ENCODE data around the gene CELF2. TPM values are rescaled to one million over a fixed set of nuclear protein-coding genes. Genes with fewer than 3 reads are reported as not detected.

Gene CELF2
- total RNA-seq, 4 donors from 2014 or later, result 27.0 to 44.1 (median 31.3) TPM

DNA sequence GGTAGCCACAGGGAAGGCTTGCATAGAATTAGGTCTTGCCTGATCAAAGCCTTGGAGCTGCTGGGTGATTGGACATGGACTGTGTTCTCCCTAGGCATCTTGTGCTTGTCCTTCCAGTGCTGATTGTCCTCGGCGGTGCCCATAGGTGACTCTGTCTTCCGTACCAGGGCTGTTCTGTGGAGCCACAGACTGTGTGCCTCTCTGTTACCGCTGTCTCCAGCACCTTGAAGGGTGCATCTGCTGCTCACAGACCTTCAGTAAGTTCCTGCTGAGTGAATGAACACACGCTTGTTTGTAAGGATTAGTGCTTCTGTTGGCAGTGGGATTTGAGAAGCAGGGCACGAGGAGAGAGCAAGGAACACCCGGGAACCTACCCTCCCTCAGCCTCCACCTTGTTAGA, 116.7 kb downstream of the CELF2 start:
- intact Hi-C loops (cut with DNase I; ENCODE audit: low total_unique reads) (no loop called here), in situ Hi-C loops (cut with MboI; ENCODE audit: low pct_ligation_motif_present in 1 of 4, low pct_unique_long_range_greater_than_20kb in 1 of 4, low sequenced_read_pairs in 3 of 4) (no loop called here)
- H3K4me1 ChIP-seq, result peaks cover 0 to 20% (median 13%) of the 10 kb centered on the region in 4 donors
- no peak overlapping the region for H3K4me3 ChIP-seq
- 95% methylated on average over 7 of the region's 7 CpGs; no CpG with 5 or more reads in 1 of the 2 donors for WGBS, 2 donors (ENCODE audit: low coverage in 1 of 2)
- TF ChIP-seq POLR2AphosphoS5 (IDR thresholded peaks at IDR 0.05) (no peak), POLR2A (IDR thresholded peaks at IDR 0.05) (no peak), EP300 (IDR thresholded peaks at IDR 0.05; ENCODE audit: low read depth) (no peak)
- TF ChIP-seq, protein P1, sequence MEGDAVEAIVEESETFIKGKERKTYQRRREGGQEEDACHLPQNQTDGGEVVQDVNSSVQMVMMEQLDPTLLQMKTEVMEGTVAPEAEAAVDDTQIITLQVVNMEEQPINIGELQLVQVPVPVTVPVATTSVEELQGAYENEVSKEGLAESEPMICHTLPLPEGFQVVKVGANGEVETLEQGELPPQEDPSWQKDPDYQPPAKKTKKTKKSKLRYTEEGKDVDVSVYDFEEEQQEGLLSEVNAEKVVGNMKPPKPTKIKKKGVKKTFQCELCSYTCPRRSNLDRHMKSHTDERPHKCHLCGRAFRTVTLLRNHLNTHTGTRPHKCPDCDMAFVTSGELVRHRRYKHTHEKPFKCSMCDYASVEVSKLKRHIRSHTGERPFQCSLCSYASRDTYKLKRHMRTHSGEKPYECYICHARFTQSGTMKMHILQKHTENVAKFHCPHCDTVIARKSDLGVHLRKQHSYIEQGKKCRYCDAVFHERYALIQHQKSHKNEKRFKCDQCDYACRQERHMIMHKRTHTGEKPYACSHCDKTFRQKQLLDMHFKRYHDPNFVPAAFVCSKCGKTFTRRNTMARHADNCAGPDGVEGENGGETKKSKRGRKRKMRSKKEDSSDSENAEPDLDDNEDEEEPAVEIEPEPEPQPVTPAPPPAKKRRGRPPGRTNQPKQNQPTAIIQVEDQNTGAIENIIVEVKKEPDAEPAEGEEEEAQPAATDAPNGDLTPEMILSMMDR (IDR thresholded peaks at IDR 0.05), result no peak
- H3K27ac ChIP-seq, result no peak overlapping the region
- no peaks in the 10 kb centered on the region for H3K9me3 ChIP-seq
- H3K36me3 ChIP-seq, result no peaks in the 10 kb centered on the region
- no peak for DNase-seq
- H3K27me3 ChIP-seq, result no peaks in the 10 kb centered on the region

DNA sequence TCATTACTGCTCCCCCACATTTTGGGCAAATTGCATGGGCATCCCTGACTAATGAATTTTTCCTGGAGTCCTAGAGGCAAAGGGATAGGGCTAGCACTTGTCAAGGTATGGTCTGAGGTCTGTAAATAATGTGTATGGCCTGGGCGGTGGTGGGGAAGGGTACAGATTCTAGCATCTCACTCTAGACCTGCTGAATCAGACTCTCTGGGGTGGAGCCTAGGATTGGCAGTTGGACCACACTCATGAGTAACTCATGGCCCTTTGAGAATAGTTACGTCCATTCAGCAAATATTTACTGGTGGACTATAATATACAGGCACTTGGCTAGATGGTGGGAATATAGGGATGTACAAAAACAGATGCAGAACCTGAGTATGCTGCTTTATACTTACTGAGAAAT, 118.0 kb downstream of the CELF2 start:
- no peak for DNase-seq
- Histone ChIP-seq H3K36me3 (no peaks in the 10 kb centered on the region), H3K27ac (no peak overlapping the region), H3K9me3 (no peaks in the 10 kb centered on the region), H3K27me3 (no peaks in the 10 kb centered on the region), H3K4me1 (peaks cover 0 to 7% (median 7%) of the 10 kb centered on the region in 4 donors), H3K4me3 (no peak overlapping the region)
- no peak for TF ChIP-seq EP300 (IDR thresholded peaks at IDR 0.05; ENCODE audit: low read depth)
- no peak for TF ChIP-seq POLR2A (IDR thresholded peaks at IDR 0.05)
- TF ChIP-seq POLR2AphosphoS5 (IDR thresholded peaks at IDR 0.05), result no peak
- TF ChIP-seq, protein P1 (IDR thresholded peaks at IDR 0.05), result no peak
- in situ Hi-C loops (cut with MboI; ENCODE audit: low pct_ligation_motif_present in 1 of 4, low pct_unique_long_range_greater_than_20kb in 1 of 4, low sequenced_read_pairs in 3 of 4), result no loop called here
- intact Hi-C loops (cut with DNase I; ENCODE audit: low total_unique reads), result no loop called here
- 82% methylated on average over 2 of the region's 2 CpGs; no CpG with 5 or more reads in 1 of the 2 donors for WGBS, 2 donors (ENCODE audit: low coverage in 1 of 2)

DNA sequence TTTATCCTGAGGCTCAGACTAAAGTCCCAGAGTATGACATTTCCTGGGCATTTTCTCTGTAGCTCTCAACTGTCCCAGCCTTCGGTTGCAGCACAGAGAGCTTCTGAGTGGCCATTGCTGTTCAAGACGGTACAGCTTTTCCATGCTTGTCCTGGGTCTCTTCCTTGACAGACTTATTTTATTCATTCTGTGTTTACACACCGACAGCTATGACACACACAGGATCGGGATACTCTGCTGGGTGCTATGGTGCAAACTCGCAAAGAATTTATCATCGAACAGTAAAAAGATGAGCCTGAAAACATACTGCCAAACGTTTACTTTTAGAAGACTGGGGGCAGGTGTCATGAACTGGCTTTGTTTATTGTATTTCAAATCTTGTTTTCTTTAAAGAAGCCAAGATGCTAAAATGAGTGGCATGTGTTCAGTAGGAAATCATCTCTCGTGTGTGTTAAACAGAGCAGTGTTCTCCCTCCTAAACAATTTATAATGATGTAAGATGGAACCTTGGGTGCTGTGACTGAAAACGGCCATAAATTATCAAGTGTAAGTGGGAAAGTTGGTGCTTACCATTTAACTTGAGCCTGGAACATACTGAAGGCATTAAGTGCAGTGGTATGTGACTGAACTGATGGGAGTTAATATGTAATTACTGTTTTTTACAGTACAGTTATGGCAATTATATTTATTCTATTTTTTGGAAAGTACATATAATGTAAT, 120.8 kb downstream of the CELF2 start:
- DNase-seq, result no peak
- intact Hi-C loops (cut with DNase I; ENCODE audit: low total_unique reads), result no loop called here
- TF ChIP-seq POLR2AphosphoS5 (IDR thresholded peaks at IDR 0.05) (no peak), POLR2A (IDR thresholded peaks at IDR 0.05) (no peak), EP300 (IDR thresholded peaks at IDR 0.05; ENCODE audit: low read depth) (no peak)
- TF ChIP-seq, protein P1 (IDR thresholded peaks at IDR 0.05), result no peak
- Histone ChIP-seq H3K4me1 (peaks cover 0 to 16% (median 9%) of the 10 kb centered on the region in 4 donors), H3K4me3 (no peak overlapping the region), H3K9me3 (no peaks in the 10 kb centered on the region), H3K36me3 (no peaks in the 10 kb centered on the region), H3K27me3 (no peaks in the 10 kb centered on the region), H3K27ac (no peak overlapping the region)
- WGBS, 2 donors (ENCODE audit: low coverage in 1 of 2), result 46 to 66% methylated on average over 3 to 9 of the region's 9 CpGs
- in situ Hi-C loops (cut with MboI; ENCODE audit: low pct_ligation_motif_present in 1 of 4, low pct_unique_long_range_greater_than_20kb in 1 of 4, low sequenced_read_pairs in 3 of 4), result no loop called here

DNA sequence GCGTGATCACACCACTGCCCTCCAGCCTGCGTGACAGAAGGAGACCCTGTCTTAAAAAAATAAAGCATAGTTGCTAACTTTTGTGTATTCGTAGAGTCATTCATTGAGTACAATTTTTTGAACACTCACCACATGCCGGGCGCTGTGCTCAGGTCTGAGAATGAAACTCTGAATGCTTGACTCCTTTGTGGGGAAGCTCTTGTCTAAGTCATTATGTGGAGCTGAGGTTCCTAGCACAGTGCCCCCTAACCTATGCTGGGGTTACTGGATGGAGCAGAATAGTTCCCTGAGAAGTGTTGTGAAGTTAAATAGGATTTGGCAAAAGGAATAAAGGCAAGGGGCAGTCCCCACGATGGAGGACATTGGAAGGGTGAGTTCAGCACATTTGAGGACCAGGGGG, 123.3 kb downstream of the CELF2 start:
- no peak for DNase-seq
- Histone ChIP-seq H3K36me3 (no peaks in the 10 kb centered on the region), H3K9me3 (no peaks in the 10 kb centered on the region), H3K4me3 (no peak overlapping the region), H3K27ac (peak overlapping the region in 1 of 4 donors; percentile 27), H3K4me1 (peaks cover 2 to 32% (median 21%) of the 10 kb centered on the region in 4 donors), H3K27me3 (no peaks in the 10 kb centered on the region)
- WGBS, 2 donors (ENCODE audit: low coverage in 1 of 2), result 86 to 90% methylated on average over 2 to 6 of the region's 6 CpGs
- intact Hi-C loops (cut with DNase I; ENCODE audit: low total_unique reads) (no loop called here), in situ Hi-C loops (cut with MboI; ENCODE audit: low pct_ligation_motif_present in 1 of 4, low pct_unique_long_range_greater_than_20kb in 1 of 4, low sequenced_read_pairs in 3 of 4) (no loop called here)
- TF ChIP-seq POLR2A (IDR thresholded peaks at IDR 0.05) (no peak), POLR2AphosphoS5 (IDR thresholded peaks at IDR 0.05) (no peak), EP300 (IDR thresholded peaks at IDR 0.05; ENCODE audit: low read depth) (no peak)
- TF ChIP-seq, protein P1 (IDR thresholded peaks at IDR 0.05), result no peak
